ENCODE results near the gene CYB561A3.

Gene CYB561A3

DNA sequence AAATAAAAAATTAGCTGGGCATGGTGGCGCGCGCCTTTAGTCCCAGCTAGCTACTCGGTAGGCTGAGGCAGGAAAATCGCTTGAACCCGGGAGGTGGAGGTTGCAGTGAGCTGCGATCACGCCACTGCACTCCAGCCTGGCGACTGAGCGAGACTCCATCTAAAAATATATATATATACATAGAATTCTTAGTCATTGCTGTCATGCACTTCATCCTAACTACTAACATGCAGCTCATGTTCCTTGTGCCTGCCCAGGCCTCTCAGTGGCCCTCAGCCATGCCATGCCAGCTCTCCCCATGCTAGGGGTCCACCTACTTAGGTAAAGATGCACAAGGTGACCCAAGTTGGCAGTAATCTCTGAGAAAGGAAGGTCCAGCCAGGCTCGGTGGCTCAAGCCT lies 3.1 kb downstream of the CYB561A3 start:
- H3K4me3 ChIP-seq (ENCODE audit: low read depth, low read length) = no peak overlapping the region
- TF ChIP-seq, protein P1, sequence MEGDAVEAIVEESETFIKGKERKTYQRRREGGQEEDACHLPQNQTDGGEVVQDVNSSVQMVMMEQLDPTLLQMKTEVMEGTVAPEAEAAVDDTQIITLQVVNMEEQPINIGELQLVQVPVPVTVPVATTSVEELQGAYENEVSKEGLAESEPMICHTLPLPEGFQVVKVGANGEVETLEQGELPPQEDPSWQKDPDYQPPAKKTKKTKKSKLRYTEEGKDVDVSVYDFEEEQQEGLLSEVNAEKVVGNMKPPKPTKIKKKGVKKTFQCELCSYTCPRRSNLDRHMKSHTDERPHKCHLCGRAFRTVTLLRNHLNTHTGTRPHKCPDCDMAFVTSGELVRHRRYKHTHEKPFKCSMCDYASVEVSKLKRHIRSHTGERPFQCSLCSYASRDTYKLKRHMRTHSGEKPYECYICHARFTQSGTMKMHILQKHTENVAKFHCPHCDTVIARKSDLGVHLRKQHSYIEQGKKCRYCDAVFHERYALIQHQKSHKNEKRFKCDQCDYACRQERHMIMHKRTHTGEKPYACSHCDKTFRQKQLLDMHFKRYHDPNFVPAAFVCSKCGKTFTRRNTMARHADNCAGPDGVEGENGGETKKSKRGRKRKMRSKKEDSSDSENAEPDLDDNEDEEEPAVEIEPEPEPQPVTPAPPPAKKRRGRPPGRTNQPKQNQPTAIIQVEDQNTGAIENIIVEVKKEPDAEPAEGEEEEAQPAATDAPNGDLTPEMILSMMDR (IDR thresholded peaks at IDR 0.05; ENCODE audit: control insufficient read depth, extremely low read depth, insufficient read depth) = no peak
- DNase-seq (ENCODE audit: low read depth) = no peak

DNA sequence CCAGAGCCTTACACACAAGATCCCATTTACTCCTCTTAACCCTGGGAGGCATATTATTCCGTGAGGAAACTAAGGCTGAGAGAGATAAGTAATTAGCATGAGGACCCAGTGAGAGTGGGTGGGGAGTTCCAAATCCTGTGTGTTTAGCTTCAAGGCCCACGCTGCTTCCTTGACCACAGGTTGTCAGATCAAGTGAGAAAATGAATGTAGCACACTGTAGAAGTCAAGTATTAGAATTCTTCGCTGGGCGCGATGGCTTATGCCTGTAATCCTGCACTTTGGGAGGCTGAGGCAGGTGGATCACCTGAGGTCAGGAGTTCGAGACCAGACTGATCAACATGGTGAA lies 3.8 kb downstream of the CYB561A3 start:
- H3K4me3 ChIP-seq (ENCODE audit: low read depth, low read length) = no peak overlapping the region
- TF ChIP-seq, protein P1 (IDR thresholded peaks at IDR 0.05; ENCODE audit: control insufficient read depth, extremely low read depth, insufficient read depth) = no peak
- no peak for DNase-seq (ENCODE audit: low read depth)

DNA sequence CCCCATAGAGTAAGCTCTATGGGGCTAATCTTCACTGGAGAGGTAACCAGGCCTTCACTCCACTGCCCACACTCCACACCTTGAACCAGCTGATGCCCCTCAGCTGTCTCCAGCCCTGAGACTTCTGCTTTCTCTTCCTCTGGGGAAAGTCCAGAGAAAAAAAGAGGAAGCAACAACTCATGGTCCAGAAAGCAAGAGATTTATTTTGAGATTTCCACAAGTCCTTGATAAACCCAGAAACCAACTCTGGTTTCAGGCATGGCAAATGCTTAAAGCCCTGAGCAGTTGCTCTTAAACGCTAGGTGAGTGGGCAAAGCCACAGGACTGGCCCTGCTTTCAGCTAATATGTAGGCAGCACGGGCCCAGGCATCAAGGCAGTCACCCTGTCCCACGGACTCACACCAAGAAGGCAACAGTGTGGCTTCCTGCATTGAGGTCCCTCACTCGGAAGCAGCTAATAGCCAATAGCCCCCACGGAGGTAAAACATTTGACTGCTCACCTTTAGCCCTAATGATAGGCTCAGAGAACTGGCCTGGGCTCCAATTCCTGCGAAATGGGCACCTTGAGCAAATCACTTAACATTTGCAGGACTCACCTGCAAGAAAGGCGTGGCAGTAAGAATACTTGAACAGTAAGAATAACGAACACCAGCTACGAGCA lies 4.3 kb downstream of the CYB561A3 start:
- TF ChIP-seq, protein P1 (IDR thresholded peaks at IDR 0.05; ENCODE audit: control insufficient read depth, extremely low read depth, insufficient read depth) = no peak
- no peak overlapping the region for H3K4me3 ChIP-seq (ENCODE audit: low read depth, low read length)
- no peak for DNase-seq (ENCODE audit: low read depth)

DNA sequence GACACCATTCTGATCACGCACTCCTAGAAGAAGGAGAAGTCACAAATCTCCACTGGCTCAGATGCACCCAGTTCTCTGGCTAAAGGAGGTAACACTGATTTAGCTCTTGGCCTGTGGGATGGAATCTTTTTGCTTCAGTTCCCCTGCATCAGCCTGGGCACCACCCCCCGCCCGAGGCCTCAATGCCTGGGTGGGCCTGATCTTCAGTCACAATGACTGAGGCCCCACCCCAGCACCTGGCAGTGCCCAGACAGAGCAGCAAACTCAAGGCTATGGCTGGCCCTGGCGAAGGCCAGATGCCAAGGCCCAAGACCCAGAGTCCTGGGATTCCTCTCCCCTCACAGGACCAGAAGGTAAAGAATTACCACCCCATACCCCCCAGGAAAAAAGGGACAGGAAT lies 5.0 kb downstream of the CYB561A3 start:
- H3K4me3 ChIP-seq (ENCODE audit: low read depth, low read length) = no peak overlapping the region
- TF ChIP-seq, protein P1 (IDR thresholded peaks at IDR 0.05; ENCODE audit: control insufficient read depth, extremely low read depth, insufficient read depth) = no peak

DNA sequence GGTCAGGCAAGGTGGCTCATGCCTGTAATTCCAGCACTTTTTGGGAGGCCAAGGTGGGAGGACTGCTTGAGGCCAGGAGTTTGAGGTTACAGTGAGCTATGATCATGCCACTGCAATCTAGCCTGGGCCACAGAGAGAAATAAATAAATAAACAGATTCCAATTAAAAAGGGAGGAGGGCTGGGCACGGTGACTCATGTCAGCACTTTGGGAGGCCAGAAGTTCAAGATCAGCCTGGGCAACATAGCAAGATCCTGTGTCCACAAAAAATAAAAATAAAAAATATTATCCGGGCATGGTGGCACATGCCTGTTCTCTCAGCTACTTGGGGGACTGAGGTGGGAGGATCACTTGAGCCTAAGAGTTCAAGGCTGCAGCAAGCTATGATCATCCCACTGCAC lies 7.5 kb downstream of the CYB561A3 start:
- no peak for DNase-seq (ENCODE audit: low read depth)
- TF ChIP-seq, protein P1 (IDR thresholded peaks at IDR 0.05; ENCODE audit: control insufficient read depth, extremely low read depth, insufficient read depth) = no peak

More for the DNA sequence above, 5.0 kb downstream of the CYB561A3 start:
- no peak for DNase-seq (ENCODE audit: low read depth)

DNA sequence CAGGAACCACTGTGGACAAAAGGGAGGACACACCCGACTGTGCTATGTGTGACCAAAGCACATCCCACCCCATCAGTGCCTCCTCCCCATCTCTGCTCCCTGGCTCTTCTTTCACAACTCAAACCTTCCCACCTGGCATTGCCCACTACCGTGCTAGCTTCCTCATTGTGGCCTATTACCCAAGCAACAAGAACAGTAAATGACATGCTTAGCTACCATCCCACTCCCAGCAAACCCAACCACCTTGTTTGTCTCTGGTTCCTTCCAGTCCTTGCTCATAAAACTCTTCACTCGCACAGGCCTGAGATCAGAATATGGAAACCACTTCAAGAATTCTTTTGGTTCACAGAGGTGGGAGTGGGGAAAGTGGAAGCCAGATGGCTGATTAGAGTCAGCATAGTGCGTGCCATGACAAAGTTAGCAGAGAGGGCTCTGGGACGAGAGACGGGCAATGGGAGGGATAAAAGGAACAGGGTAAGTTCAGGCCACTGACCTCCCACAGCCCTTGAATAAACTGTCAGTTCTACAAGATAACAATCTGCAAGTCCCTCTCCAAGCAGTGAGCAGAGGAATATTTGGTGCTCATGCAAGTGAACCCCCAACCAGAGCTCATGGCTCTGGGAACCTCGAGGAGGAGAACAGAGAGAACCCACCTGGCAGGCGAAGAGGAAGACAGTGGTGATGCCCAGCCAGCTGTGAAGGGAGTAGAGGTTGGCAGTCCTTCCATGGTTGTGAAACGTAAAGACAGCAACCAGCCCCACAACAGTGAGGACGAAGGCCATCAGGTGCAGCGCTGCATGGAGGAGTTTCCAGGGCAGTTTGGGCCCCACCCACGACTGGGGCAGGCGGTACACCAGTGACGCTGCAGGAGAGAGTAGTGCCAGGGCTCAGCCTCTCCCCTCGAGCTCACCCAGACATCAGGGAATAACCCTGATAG lies 8.3 kb downstream of the CYB561A3 start:
- DNase-seq (ENCODE audit: low read depth) = no peak
- no peak overlapping the region for H3K4me3 ChIP-seq (ENCODE audit: low read depth, low read length)
- TF ChIP-seq, protein P1 (IDR thresholded peaks at IDR 0.05; ENCODE audit: control insufficient read depth, extremely low read depth, insufficient read depth) = no peak

More for the DNA sequence above, 7.5 kb downstream of the CYB561A3 start:
- no peak overlapping the region for H3K4me3 ChIP-seq (ENCODE audit: low read depth, low read length)
